COLO829 (cell line): ENCODE data around the gene SLC6A9.

Source experiments
- DNase-seq: peaks from one replicate; pipeline ENCODE4 v3.0.0; 2012; ENCODE audit warnings: low spot score

Gene SLC6A9

GRCh38 chr1:44029260-44029910 is 1.9 kb downstream of the SLC6A9 start:
- DNase-seq = peak; percentile 23

GRCh38 chr1:44027320-44027719 is 3.9 kb downstream of the SLC6A9 start:
- DNase-seq = no peak

GRCh38 chr1:44025816-44026215 is 5.4 kb downstream of the SLC6A9 start:
- no peak for DNase-seq

- DNase-seq = no peak
Observed at GRCh38 chr1:44024903-44025525, 6.2 kb downstream of the SLC6A9 start.

GRCh38 chr1:44024031-44024902 is 7.0 kb downstream of the SLC6A9 start:
- DNase-seq = no peak

GRCh38 chr1:44021581-44022321 is 9.5 kb downstream of the SLC6A9 start:
- DNase-seq = no peak

GRCh38 chr1:44021156-44021555 is 10.1 kb downstream of the SLC6A9 start:
- DNase-seq = no peak

- DNase-seq = no peak
Observed at GRCh38 chr1:44020464-44020863, 10.8 kb downstream of the SLC6A9 start.

GRCh38 chr1:44019466-44019948 is 11.8 kb downstream of the SLC6A9 start:
- DNase-seq = no peak

- DNase-seq = no peak
Observed at GRCh38 chr1:44016890-44017400, 14.3 kb downstream of the SLC6A9 start.

- no peak for DNase-seq
Observed at GRCh38 chr1:44016041-44016889, 15.0 kb downstream of the SLC6A9 start.

GRCh38 chr1:44015206-44015605 is 16.1 kb downstream of the SLC6A9 start:
- DNase-seq = no peak

GRCh38 chr1:44014365-44015104 is 16.7 kb downstream of the SLC6A9 start:
- DNase-seq = no peak

GRCh38 chr1:44013949-44014348 is 17.3 kb downstream of the SLC6A9 start:
- no peak for DNase-seq

GRCh38 chr1:44012941-44013609 is 18.2 kb downstream of the SLC6A9 start:
- no peak for DNase-seq

- DNase-seq = no peak
Observed at GRCh38 chr1:44012404-44012803, 18.9 kb downstream of the SLC6A9 start.

- no peak for DNase-seq
Observed at GRCh38 chr1:44010935-44011471, 20.3 kb downstream of the SLC6A9 start.

- no peak for DNase-seq
Observed at GRCh38 chr1:44008259-44008658, 23.0 kb downstream of the SLC6A9 start.

- DNase-seq = no peak
Observed at GRCh38 chr1:44002606-44003157, 28.6 kb downstream of the SLC6A9 start.
